Motor neuron (in vitro differentiated cells): Measurements from ENCODE around the gene GLB1L3. TPM values are rescaled to one million over a fixed set of nuclear protein-coding genes. Genes with fewer than 3 reads are reported as not detected.
"Not testable (repeated sequence)": the region's sequence is repeated elsewhere in the genome, so short reads cannot be mapped to it uniquely, and the experiment has no call there.

Source experiments
- ATAC-seq, 8 experiments: fragments of 200-7000 bp; cut with Tn5 transposase; replicated peaks in 6 of 8; 2 replicates each; pipeline ENCODE4 v1.8.0; 2021; ENCODE audit warnings: mild to moderate bottlenecking in 8 of 8, moderate library complexity in 8 of 8
- H3K27ac ChIP-seq, 2 donors: fragments of 250-450 bp; sonication (Bioruptor Pico); 2 replicates each; pipeline ENCODE4 v1.9.0; 2021; ENCODE audit warnings: antibody characterized with exemption in 2 of 2, mild to moderate bottlenecking in 2 of 2, moderate library complexity in 1 of 2
- H3K4me1 ChIP-seq, 2 donors: fragments of 250-450 bp; sonication (Bioruptor Pico); replicated peaks in 1 of 2; 2 replicates each; pipeline ENCODE4 v1.6.1; 2021; ENCODE audit warnings: antibody characterized with exemption in 2 of 2, mild to moderate bottlenecking in 2 of 2, moderate library complexity in 1 of 2
- H3K4me3 ChIP-seq, 5 donors: fragments of 250-450 bp; sonication (Bioruptor Pico); 2 replicates each; pipeline ENCODE4 v1.9.0; 2021; ENCODE audit warnings: antibody characterized with exemption in 5 of 5, mild to moderate bottlenecking in 5 of 5, moderate library complexity in 4 of 5
- WGBS, 10 experiments: fragments of 450-650 bp; shearing (Covaris generic); methylation state at CpG; one replicate each; pipeline ENCODE4 v1.0.0; 2022; 5-methylcytosine and 5-hydroxymethylcytosine counted together
- in situ Hi-C, 9 experiments: fragments of 400-800 bp; cut with MboI; loops; one replicate each; pipeline ENCODE4 v1.15.0; 2021; ENCODE audit warnings: low sequenced_read_pairs in 9 of 9, low pct_unique_long_range_greater_than_20kb in 2 of 9; ENCODE audit not compliant: unreplicated experiment in 9 of 9
- total RNA-seq, 8 experiments: library from RNA; unstranded; fragments of 300-600 nt; gene quantifications; 2 replicates each; pipeline versions ENCODE4 v1.2.3 to v1.2.4, GENCODE V29; 2022

Gene GLB1L3
- total RNA-seq, 8 experiments from 2014 or later: 0.13 to 1.7 (median 1.00) TPM; not detected in 1

DNA sequence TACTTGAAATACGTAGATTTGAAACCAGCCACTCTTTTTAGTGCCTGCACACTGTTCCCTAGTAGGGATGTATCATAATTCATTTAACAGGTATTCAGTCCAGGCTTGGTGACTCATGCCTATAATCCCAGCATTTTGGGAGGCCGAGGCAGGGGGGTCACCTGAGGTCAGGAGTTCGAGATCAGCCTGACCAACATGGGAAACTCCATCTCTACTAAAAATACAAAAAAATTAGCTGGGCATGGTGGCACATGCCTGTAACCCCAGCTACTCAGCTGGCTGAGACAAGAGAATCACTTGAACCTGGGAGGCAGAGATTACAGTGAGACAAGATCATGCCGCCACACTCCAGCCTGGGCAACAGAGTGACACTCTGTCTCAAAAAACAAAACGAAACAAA lies 8.2 kb downstream of the GLB1L3 start:
- in situ Hi-C loops, H3K4me1 ChIP-seq, H3K27ac ChIP-seq, H3K4me3 ChIP-seq, ATAC-seq: not testable (repeated sequence)
- 40 to 100% (median 79%) methylated on average over 1 to 5 of the region's 5 CpGs for WGBS, 10 experiments

DNA sequence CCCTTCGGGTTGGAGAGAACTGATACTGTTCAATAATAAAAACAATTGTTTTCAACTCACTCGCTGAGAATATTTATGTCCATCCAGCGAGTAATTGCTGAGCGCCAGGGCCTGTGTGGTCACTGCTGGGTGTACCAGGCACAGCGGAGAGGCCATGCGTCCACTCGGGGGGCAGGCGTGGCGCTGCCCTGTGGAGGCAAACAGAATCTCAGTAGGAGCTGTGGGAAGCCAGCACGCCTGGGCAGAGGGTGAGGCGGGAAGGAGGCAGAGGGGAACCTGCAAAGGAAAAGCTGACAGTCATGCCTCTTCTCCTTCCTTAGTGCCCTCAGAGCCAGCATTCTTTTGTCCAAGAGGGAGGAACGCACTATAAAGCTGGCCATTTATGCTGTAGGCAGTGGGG lies 11.4 kb downstream of the GLB1L3 start:
- 39 to 100% (median 67%) methylated on average over 2 to 8 of the region's 12 CpGs; no CpG with 5 or more reads in 2 of the 10 experiments for WGBS, 10 experiments
- no peak overlapping the region for H3K4me3 ChIP-seq
- H3K27ac ChIP-seq: no peak overlapping the region
- ATAC-seq: no peak
- in situ Hi-C loops: no loop called here
- H3K4me1 ChIP-seq: peaks cover 12 to 16% of the 10 kb centered on the region in 2 donors

DNA sequence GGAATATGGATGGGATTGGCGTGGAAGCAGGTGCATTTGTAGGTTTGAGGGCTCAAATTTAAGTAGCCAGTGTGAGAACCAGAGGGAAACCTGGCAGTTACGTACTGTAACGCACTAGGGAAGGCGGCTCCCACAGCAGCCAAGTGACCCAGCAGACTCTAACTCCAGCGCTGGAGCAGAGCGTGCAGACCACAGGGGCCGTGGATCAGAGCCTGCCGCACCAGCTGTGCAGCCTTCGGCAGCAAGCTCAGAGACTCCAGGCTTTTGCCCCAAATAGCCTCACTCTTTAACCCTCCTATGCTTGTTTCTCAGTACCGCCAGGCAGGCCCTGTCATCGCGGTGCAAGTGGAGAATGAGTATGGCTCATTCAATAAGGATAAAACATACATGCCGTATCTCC lies 12.3 kb downstream of the GLB1L3 start:
- Histone ChIP-seq H3K4me3 (no peak overlapping the region), H3K27ac (no peak overlapping the region), H3K4me1 (peaks cover 12 to 16% of the 10 kb centered on the region in 2 donors)
- ATAC-seq: no peak
- in situ Hi-C loops: no loop called here
- 70 to 100% (median 84%) methylated on average over 1 to 9 of the region's 13 CpGs; no CpG with 5 or more reads in 2 of the 10 experiments for WGBS, 10 experiments

DNA sequence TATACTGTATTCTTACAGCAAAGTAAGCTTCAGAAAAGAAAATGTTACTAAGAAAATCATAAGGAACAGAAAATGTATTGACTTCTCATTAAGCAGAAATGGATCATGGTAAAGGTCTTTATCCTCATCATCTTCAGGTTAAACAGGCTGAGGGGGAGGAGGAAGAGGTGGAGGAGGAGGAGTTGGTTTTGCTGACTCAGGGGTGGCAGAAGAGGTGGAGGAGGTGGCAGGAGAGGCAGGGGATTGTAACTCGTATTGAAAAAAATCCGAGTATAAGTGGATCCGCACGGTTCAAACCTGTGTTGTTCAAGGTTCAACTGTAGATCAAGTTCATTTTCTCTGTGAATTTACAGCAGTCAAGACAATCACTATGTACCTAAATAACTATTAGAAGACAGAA lies 13.0 kb downstream of the GLB1L3 start:
- peaks cover 12 to 16% of the 10 kb centered on the region in 2 donors for H3K4me1 ChIP-seq
- 66 to 100% (median 79%) methylated on average over 1 to 4 of the region's 4 CpGs; no CpG with 5 or more reads in 4 of the 10 experiments for WGBS, 10 experiments
- no peak overlapping the region for H3K4me3 ChIP-seq
- in situ Hi-C loops: no loop called here
- no peak for ATAC-seq
- no peak overlapping the region for H3K27ac ChIP-seq

DNA sequence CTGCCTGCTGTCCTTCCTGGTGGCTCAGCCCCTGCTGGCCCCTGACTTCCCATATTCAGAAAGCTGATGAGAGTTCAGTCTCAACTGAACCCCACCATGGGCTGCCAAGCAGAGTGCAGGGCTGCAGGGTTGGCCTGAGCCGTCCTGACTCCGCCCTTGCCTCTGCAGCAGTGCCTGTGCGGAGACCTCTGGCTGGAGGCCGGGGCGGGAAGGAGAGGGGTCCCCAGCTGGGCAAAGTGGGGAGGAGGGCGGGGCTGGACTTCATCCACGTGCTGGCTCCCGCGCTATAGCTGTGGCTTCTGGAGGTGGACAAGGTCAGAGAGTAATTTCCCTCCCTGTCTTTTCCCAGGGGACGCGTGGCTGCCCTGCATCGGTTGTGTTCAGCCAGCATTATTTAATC lies 13.6 kb downstream of the GLB1L3 start:
- H3K4me3 ChIP-seq: no peak overlapping the region
- H3K4me1 ChIP-seq: peaks cover 12 to 16% of the 10 kb centered on the region in 2 donors
- peak; percentile 63 to 99 (median 97) for ATAC-seq
- in situ Hi-C loops: no loop called here
- 0 to 17% (median 9%) methylated on average over 1 to 4 of the region's 12 CpGs; no CpG with 5 or more reads in 7 of the 10 experiments for whole genome bisulfite sequencing, 10 experiments
- H3K27ac ChIP-seq: no peak overlapping the region

DNA sequence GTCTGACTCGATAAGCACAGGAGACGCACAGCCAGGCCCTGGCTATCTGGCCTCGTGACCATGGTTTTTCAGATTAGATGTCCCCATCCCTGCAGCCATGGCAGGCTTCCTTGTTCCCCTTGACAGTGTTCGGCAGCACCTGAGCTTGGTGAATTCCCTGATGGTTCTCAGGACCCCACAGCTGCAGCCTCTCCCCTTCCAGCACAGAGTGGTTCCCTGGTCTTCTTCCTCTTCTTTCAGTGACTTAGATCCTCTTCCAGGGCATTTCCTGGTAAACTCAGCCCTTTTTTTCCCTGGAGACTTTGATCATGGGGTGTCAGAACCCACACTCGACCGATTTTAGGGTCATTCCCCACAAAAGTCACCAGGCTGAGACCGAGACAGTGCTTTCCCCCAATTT lies 14.5 kb downstream of the GLB1L3 start:
- H3K4me1 ChIP-seq: peaks cover 12 to 16% of the 10 kb centered on the region in 2 donors
- WGBS, 10 experiments: 3 to 100% (median 71%) methylated on average over 1 to 5 of the region's 7 CpGs; no CpG with 5 or more reads in 2 of the 10 experiments
- no peak overlapping the region for H3K4me3 ChIP-seq
- no peak overlapping the region for H3K27ac ChIP-seq
- in situ Hi-C loops: no loop called here
- no peak for ATAC-seq

DNA sequence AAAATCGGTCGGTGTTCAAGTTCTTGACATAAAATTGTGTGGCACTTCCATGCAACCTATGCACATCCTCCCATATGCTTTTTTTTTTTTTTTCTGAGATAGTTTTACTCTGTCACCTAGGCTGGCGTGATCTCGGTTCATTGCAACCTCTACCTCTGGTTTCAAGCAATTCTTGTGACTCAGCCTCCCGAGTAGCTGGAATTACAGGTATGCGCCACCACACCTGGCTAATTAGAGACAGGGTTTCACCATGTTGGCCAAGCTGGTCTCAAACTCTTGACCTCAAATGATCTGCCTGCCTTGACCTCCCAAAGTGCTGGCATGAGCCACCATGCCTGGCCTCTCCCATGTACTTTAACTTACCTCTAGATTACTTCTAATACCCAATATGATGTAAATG lies 15.0 kb downstream of the GLB1L3 start:
- no peak overlapping the region for H3K4me3 ChIP-seq
- peaks cover 12 to 16% of the 10 kb centered on the region in 2 donors for H3K4me1 ChIP-seq
- WGBS, 10 experiments: 0 to 100% (median 77%) methylated on average over 2 to 5 of the region's 6 CpGs; no CpG with 5 or more reads in 2 of the 10 experiments
- H3K27ac ChIP-seq: no peak overlapping the region
- in situ Hi-C loops: no loop called here
- ATAC-seq: no peak

DNA sequence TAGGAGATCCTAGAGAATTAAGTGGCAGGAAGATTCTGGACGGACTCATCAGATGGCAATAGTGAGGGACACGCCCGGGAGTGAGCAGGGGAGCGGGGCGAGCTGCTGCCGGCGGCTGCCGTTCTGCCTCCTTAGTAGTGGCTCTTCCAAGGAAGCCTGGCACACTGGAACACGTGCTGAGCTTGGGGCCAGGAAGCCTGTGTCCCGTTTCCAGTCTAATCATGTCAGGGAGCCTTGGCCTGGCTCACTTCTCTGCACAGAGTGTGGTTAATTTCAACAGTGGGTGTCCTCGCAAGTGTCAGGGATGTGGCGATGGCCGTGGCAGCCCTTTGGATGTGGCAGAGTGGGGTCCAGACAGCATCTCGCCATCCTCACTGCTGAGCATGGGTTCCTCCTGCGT lies 16.5 kb downstream of the GLB1L3 start:
- no peak for ATAC-seq
- peaks cover 12 to 16% of the 10 kb centered on the region in 2 donors for H3K4me1 ChIP-seq
- H3K4me3 ChIP-seq: no peak overlapping the region
- in situ Hi-C loops: no loop called here
- H3K27ac ChIP-seq: no peak overlapping the region
- WGBS, 10 experiments: 35 to 90% (median 82%) methylated on average over 2 to 5 of the region's 15 CpGs; no CpG with 5 or more reads in 7 of the 10 experiments

DNA sequence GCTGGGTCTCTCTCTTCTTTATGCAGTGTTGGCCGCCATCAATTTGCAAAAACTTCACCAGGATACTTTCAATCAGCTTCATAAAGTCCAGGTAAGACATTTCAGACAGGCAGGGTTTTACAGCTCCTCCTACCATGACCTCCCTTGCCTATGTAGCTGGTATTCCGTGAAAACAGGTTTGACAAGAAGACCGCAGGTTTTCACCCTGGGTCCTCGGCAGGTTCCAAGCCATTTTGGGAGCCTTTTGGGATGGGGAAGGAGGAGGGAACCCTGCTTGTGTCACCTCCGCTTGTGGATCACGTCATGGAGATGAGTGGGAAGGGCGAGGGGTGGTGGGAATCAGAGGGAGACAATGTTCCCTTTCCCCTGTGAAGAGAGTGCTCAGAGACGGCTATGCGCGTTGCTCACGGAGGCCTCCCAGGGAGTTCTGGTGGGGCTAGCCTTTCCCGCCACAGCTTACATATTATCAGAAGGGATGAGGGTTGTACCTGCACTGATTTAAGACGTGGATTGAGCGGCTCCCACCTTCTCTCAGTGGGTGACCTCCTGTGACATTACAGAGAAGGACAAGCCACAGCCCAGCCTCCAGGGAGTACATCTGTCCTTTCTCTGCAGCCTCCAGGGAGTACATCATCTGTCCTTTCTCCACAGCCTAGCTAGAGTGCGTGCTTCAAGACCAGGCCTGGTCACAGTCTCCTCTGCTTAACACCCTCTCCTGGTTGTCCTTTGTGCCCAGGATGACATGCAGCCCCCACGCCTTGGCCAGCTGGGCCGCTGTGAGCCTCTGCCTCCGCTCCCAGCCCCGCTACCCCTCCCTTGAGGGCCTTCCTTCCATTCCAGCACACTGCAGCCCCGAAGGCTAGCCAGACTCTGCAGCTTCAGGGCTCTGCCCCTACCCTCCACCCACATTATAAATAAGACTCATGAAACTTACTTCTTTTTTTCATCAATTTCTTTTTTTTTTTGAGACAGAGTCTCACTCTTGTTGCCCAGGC lies 17.2 kb downstream of the GLB1L3 start:
- H3K4me3 ChIP-seq: no peak overlapping the region
- in situ Hi-C loops: no loop called here
- ATAC-seq: no peak
- H3K4me1 ChIP-seq: peaks cover 12 to 16% of the 10 kb centered on the region in 2 donors
- 0 to 100% (median 49%) methylated on average over 1 to 10 of the region's 20 CpGs; no CpG with 5 or more reads in 3 of the 10 experiments for WGBS, 10 experiments
- no peak overlapping the region for H3K27ac ChIP-seq

DNA sequence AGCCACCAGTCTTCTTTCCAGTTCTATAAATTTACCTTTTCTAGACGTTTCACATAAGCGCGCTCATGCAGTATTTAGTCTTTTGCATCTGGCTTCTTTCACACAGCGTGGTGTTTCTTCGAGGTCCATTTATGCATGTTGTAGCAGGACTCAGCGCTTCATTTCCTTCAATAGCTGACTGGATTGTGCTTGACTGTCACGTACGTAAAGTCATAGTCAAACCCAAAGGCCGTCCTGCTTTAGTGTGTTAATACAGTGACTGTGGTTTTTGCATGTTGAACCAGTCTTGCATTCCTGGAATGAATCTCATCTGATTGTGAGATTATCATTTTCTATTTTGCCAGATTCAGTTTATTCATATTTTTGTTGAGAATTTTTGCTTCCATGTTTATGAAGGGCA lies 18.5 kb downstream of the GLB1L3 start:
- no peak overlapping the region for H3K27ac ChIP-seq
- no peak overlapping the region for H3K4me3 ChIP-seq
- no peak for ATAC-seq
- 35 to 93% (median 82%) methylated on average over 2 to 9 of the region's 9 CpGs for WGBS, 10 experiments
- peaks cover 7 to 11% of the 10 kb centered on the region in 2 donors for H3K4me1 ChIP-seq
- in situ Hi-C loops: no loop called here

DNA sequence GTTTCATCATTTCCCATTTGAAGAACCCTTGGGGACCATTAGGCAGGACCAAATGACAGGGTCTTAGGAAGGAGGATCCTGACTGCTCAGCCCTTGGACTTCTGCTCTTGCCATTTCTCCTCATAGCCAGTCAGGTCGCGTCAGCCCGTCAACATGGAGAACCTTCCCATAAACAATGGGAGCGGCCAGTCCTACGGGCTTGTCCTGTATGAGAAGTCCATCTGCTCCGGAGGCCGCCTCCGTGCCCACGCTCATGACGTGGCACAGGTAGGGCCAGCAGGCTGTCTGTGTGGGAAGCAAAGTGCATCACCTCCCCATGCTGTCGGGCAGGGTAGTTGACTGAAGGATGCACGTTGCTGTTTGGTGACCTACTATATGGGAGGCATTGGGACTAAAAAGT lies 36.0 kb downstream of the GLB1L3 start:
- ATAC-seq: no peak

DNA sequence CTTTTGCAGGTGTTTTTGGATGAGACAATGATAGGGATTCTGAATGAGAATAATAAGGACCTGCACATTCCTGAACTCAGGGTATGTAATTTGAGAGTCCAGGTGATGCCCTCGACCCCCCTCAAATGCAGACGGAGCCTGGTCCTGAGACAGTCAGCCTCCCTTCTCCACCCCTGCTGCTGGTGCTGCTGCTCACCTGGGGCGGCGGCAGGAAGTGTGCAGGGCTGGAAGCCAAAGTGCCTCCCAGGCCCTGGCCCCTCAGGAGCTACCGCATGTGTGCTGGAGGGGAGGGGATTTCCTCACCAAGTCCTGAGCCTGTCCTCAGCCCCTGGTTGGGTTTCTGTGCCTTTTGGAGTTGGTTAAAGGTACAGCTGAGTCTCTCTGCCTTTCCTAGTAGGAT lies 36.6 kb downstream of the GLB1L3 start:
- in situ Hi-C loops: no loop called here
- WGBS, 10 experiments: 45 to 80% (median 71%) methylated on average over 2 to 4 of the region's 5 CpGs; no CpG with 5 or more reads in 6 of the 10 experiments
- no peak overlapping the region for H3K4me3 ChIP-seq
- H3K4me1 ChIP-seq: no peaks in the 10 kb centered on the region
- H3K27ac ChIP-seq: no peak overlapping the region
- no peak for ATAC-seq

More for the DNA sequence above, 36.0 kb downstream of the GLB1L3 start:
- H3K4me1 ChIP-seq: no peaks in the 10 kb centered on the region
- H3K4me3 ChIP-seq: no peak overlapping the region
- H3K27ac ChIP-seq: no peak overlapping the region
- WGBS, 10 experiments: 0 to 100% (median 77%) methylated on average over 1 to 9 of the region's 12 CpGs; no CpG with 5 or more reads in 4 of the 10 experiments
- in situ Hi-C loops: no loop called here

DNA sequence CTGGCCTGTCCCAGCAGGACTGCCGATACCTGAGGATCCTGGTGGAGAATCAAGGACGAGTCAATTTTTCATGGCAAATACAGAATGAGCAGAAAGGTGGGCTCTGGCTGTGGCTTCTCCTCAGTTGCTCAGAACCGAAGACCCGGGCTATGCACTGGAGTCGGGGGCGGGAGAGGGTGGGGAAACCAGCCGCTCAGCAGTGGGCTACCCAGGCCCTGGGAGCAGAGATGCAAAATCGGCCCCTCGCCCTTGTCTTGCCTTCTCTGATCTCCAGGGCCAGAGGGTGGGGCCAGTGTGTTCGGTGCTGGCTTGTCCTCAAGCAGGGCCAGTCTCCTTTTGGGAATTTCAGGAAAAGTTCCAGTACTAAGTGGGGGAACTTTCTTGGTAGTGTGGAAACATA lies 37.2 kb downstream of the GLB1L3 start:
- no peak overlapping the region for H3K4me3 ChIP-seq
- H3K4me1 ChIP-seq: no peaks in the 10 kb centered on the region
- ATAC-seq: no peak
- WGBS, 10 experiments: 25 to 100% (median 100%) methylated on average over 1 to 2 of the region's 10 CpGs; no CpG with 5 or more reads in 7 of the 10 experiments
- H3K27ac ChIP-seq: no peak overlapping the region
- in situ Hi-C loops: no loop called here
